Astrocyte of the hippocampus (primary cell): Measurements from ENCODE around the gene C1orf210.

Experiments
- DNase-seq: peaks from one replicate; pipeline ENCODE4 v3.0.0; 2011; ENCODE audit warnings: low read depth, low spot score

Gene C1orf210

GRCh38 chr1:43285269-43285990 is at the start of gene C1orf210:
TSS of gene C1orf210 (minus strand) at chr1:43285581. CDS start at chr1:43283270, 2,311 bp downstream.
- no peak for DNase-seq

- DNase-seq = no peak
These were observed 49.2 kb upstream of the C1orf210 start for GRCh38 chr1:43334453-43335205.

GRCh38 chr1:43331688-43332087 is 46.3 kb upstream of the C1orf210 start:
- no peak for DNase-seq

- DNase-seq = peak; percentile 53
These were observed 44.8 kb upstream of the C1orf210 start for GRCh38 chr1:43329995-43330751.

GRCh38 chr1:43327549-43328292 is 42.3 kb upstream of the C1orf210 start:
- DNase-seq = no peak

GRCh38 chr1:43325381-43325780 is 40.0 kb upstream of the C1orf210 start:
- DNase-seq = no peak

GRCh38 chr1:43324810-43325209 is 39.4 kb upstream of the C1orf210 start:
- DNase-seq = no peak

- DNase-seq = no peak
These were observed 37.1 kb upstream of the C1orf210 start for GRCh38 chr1:43322506-43322905.

- no peak for DNase-seq
These were observed 36.0 kb upstream of the C1orf210 start for GRCh38 chr1:43321331-43321891.

- DNase-seq = no peak
These were observed 34.4 kb upstream of the C1orf210 start for GRCh38 chr1:43319766-43320165.

- DNase-seq = no peak
These were observed 33.9 kb upstream of the C1orf210 start for GRCh38 chr1:43319288-43319687.

GRCh38 chr1:43318831-43319230 is 33.5 kb upstream of the C1orf210 start:
- DNase-seq = no peak

GRCh38 chr1:43317817-43318471 is 32.6 kb upstream of the C1orf210 start:
- no peak for DNase-seq

GRCh38 chr1:43316738-43317520 is 31.5 kb upstream of the C1orf210 start:
- DNase-seq = no peak

- DNase-seq = no peak
These were observed 30.8 kb upstream of the C1orf210 start for GRCh38 chr1:43315963-43316737.

GRCh38 chr1:43315481-43315880 is 30.1 kb upstream of the C1orf210 start:
- no peak for DNase-seq

GRCh38 chr1:43314233-43314632 is 28.9 kb upstream of the C1orf210 start:
- no peak for DNase-seq

- DNase-seq = no peak
These were observed 28.4 kb upstream of the C1orf210 start for GRCh38 chr1:43313771-43314170.
